HG03460 (cell line): Measurements from ENCODE around the gene BTLA.
"Not testable (repeated sequence)": the region's sequence is repeated elsewhere in the genome, so short reads cannot be mapped to it uniquely, and the experiment has no call there.

Experiments
- ATAC-seq: cut with Tn5 transposase; IDR thresholded peaks from one replicate; pipeline ENCODE4 v1.9.1; 2021; ENCODE audit not compliant: unreplicated experiment

BTLA gene

GRCh38 chr3:112492124-112492523, 7.1 kb downstream of the BTLA start:
- no peak for ATAC-seq

- ATAC-seq: no peak
These were observed 7.9 kb downstream of the BTLA start for GRCh38 chr3:112491373-112491772.

GRCh38 chr3:112489674-112490479, 9.4 kb downstream of the BTLA start:
- peak; percentile 47 for ATAC-seq

- ATAC-seq: no peak
These were observed 12.3 kb downstream of the BTLA start for GRCh38 chr3:112486811-112487505.

DNA sequence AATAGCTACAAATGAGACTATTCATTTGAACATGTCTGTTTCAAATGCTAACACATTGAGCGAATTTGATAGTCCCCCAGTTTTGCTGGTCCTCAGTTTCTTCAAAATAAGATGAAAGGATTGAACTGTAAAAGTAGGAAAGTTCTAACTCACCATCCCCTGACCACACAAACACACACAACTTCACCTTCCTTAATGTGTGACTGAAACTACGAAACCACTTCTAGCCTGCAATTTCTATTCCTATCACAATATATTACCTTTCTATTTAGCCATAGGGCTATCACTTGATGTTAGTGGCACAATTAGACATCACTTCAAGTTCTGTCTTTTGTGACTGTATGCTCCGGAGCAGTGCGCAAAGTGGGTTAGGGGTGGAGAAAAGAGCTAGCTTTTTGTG, 14.9 kb downstream of the BTLA start:
- no peak for ATAC-seq

GRCh38 chr3:112482675-112483074, 16.6 kb downstream of the BTLA start:
- peak; percentile 51 for ATAC-seq

DNA sequence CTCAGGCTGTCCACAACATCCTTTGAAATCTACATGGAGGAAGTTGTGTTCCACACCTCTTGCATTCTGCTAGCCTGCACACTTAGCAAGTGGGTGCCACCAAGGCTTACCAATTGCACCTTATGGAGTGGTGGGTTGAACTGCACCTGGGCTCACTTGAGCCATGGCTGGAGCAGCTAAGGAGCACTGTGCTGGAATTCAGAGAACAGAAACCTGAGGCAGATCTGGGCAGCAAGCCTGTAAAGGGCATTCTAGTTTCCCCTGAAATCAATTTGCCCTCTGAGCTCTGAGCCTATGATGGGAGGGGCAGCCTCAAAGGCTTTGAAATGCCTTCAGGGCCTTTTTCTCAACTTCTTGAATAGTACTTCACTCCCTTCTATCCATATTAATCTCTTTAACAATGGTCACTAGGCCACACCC, 18.0 kb downstream of the BTLA start:
- no peak for ATAC-seq

DNA sequence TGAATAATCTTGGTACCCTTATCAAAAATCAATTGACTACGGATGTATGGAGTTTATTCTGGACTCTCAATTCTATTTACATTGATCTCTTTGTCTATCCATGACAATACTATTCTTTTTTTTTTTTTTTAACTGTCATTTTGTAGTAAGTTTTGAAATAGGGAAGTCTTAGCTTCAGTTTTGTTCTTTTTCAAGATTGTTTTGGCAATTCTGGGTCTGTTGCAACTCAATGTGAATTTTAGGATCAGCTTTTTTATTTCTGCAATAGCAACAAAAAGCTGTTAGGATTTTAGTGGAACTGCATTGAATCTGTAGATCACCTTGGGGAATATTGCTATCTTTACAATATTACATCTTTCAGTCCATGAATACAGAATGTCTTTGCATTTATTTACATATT, 21.4 kb downstream of the BTLA start:
- no peak for ATAC-seq

GRCh38 chr3:112476346-112476745, 22.9 kb downstream of the BTLA start:
- no peak for ATAC-seq

GRCh38 chr3:112474796-112475195, 24.5 kb downstream of the BTLA start:
- no peak for ATAC-seq

GRCh38 chr3:112472691-112473090, 26.6 kb downstream of the BTLA start:
- ATAC-seq: no peak

DNA sequence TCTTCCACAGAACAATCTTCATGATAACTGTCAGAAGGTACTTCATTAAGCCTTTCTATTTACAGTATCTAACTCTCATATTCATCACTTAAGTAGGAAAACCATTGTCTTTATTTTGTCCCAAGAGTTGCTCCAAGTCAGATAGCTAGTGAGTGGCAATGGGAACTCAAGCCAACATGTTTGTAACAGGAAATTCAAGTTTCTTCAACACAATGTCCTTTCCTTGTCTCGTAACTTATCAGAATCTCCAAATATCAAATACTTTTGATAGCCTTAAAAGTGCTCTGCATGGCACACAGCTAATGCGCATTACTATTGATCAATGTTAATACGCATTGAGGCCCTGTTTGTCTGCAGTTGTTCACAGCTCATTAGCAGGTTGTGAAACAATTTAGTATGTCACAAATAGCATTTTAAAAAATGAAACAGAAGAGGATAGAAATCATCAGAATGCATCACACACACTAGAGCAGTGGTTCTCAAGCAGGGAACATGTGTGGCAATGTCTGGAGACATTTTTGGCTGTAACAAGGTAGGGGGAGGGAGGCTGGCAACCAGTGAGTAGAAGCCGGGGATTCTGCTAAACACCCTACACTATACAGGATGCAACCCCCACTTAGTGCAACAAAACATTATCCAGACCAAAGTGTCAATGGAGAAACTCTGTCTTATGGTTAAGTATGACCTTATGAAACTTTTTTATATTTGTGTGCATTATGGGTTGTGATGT, 27.5 kb downstream of the BTLA start:
- ATAC-seq: no peak

DNA sequence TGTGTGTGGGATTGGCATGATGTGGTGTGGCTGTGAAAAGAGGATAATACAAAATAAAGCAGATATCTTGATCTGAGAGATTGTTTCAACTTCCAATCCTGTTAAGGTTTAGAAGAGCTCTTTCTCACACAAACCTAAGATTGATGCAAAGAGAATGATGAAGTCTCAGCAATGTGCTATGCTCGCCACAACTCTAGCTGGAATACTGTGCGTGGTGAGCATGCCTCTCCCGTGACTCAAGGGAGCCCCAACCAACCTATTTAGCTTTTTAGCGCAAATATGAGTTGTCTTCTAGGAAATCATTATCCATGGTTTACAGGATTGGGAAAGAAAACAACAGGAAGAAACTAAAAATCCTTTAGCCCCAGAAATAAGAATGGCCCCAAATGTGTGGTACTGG, 28.5 kb downstream of the BTLA start:
- no peak for ATAC-seq

DNA sequence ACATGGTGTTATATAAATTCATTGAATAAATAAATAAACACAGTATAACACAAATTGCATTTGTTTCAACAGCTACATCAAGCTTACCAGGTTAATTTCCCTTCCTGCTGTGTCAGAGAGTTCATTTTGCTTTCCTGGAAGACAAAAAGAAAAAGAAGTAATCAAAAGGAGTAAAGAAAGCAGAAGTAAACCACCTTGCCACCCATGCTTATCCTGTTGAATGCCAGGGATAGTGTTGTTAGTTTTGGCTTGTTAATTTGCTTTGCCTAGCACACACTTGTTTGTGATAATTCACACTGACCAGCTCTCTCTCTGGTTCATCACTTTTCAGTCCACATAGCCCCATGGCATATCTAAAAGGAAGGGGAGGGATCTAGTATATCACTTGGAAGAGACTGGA, 29.6 kb downstream of the BTLA start:
- no peak for ATAC-seq

GRCh38 chr3:112467539-112467938, 31.7 kb downstream of the BTLA start:
- ATAC-seq: no peak

DNA sequence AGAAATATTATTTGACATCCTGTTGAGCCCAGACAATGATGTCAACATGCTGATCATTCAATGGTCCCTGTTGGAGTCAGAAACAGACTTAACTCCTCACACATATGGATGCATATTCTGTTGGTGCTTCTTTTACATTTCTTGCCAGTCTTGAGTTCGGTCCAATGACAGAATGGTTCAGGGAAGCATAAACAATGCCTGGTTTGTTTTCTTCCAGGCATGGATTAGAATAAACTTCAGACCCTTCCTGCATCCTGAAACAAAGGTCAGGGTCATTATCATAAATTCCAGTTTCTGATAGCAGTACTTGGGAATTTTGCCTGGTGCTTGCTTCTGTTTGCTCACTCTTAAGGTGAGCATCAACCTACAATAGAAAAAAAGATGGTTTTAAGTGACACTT, 33.3 kb downstream of the BTLA start:
- no peak for ATAC-seq

DNA sequence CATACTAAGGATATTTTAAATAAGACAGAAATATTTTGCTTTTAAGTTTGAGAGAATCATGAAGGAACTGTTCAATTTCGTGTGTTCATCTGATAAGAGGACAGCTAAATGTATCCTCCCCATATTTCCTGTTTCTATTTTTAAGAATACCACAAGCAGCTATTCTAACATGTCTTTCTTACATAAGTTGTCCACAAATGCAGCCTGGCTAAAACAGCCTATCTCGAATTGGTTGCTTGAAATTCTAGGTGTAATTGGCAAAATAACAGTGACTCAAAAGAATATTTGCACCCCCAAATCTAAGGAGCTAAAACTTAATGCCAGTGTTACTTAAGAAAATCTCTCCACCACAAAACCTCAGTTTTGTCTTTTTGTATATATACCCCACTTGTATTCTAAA, 35.0 kb downstream of the BTLA start:
- ATAC-seq: no peak

GRCh38 chr3:112463250-112463649, 36.0 kb downstream of the BTLA start:
- ATAC-seq: peak; percentile 43

GRCh38 chr3:112461787-112462186, 37.5 kb downstream of the BTLA start:
- not testable (repeated sequence) for ATAC-seq

GRCh38 chr3:112460519-112461195, 38.6 kb downstream of the BTLA start:
- ATAC-seq: peak; percentile 53

DNA sequence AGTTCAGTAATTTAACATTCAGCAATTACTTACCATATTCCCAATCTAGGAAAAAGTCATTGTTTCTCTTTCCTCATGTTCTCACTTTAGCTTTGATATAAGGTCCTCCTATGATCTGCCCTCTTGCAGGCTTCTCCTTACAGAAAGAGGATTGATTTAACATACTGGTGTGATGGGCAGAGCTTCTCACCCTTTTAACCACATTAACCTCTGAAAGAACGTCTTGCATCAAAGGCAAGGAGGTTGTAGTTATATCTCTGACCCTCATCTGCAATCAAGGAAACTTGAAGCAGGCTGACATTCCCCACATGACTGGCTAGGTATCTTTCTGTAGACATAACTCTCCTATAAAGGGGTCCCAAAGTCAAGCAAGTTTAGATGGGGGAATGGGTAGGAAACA, 39.5 kb downstream of the BTLA start:
- ATAC-seq: peak; percentile 35
